Stimulated activated CD4-positive, alpha-beta T cell treated with anti-CD3 and anti-CD28 coated beads, Interleukin-2, amount 100 ng/mL, for 24 hours (primary cell): ENCODE measurements around the gene GLCE.
A peak's percentile ranks its signal among the peaks of the same experiment; 100 is the strongest.
"Not testable (repeated sequence)": the region's sequence is repeated elsewhere in the genome, so short reads cannot be mapped to it uniquely, and the experiment has no call there.

ENCODE experiments used
- DNase-seq, 2 donors: peaks; one replicate each; pipeline ENCODE4 v3.0.0-alpha.2; 2020

Gene GLCE

GRCh38 chr15:69302087-69302486 lies 141.7 kb downstream of the GLCE start:
- not testable (repeated sequence) for DNase-seq

- no peak for DNase-seq
Observed at GRCh38 chr15:69302929-69303328, 142.5 kb downstream of the GLCE start.

GRCh38 chr15:69303337-69304181 lies 143.1 kb downstream of the GLCE start:
- no peak for DNase-seq

- DNase-seq: no peak
Observed at GRCh38 chr15:69304182-69304545, 143.7 kb downstream of the GLCE start.

- no peak for DNase-seq
Observed at GRCh38 chr15:69305204-69305931, 144.9 kb downstream of the GLCE start.

- no peak for DNase-seq
Observed at GRCh38 chr15:69305933-69306568, 145.6 kb downstream of the GLCE start.

- no peak for DNase-seq
Observed at GRCh38 chr15:69307939-69308338, 147.5 kb downstream of the GLCE start.

- no peak for DNase-seq
Observed at GRCh38 chr15:69308949-69309348, 148.5 kb downstream of the GLCE start.

GRCh38 chr15:69311319-69311721 lies 150.9 kb downstream of the GLCE start:
- no peak for DNase-seq

- no peak for DNase-seq
Observed at GRCh38 chr15:69313432-69314000, 153.1 kb downstream of the GLCE start.

- DNase-seq: no peak
Observed at GRCh38 chr15:69314131-69314530, 153.7 kb downstream of the GLCE start.

- DNase-seq: no peak
Observed at GRCh38 chr15:69314736-69315135, 154.3 kb downstream of the GLCE start.

- DNase-seq: no peak
Observed at GRCh38 chr15:69315402-69316110, 155.1 kb downstream of the GLCE start.

- no peak for DNase-seq
Observed at GRCh38 chr15:69316291-69316690, 155.9 kb downstream of the GLCE start.

GRCh38 chr15:69317392-69317841 lies 157.0 kb downstream of the GLCE start:
- no peak for DNase-seq

GRCh38 chr15:69318033-69318432 lies 157.6 kb downstream of the GLCE start:
- DNase-seq: no peak

- DNase-seq: peak in 1 of 2 donors; percentile 22
Observed at GRCh38 chr15:69319384-69320375, 159.2 kb downstream of the GLCE start.

GRCh38 chr15:69320977-69321554 lies 160.6 kb downstream of the GLCE start:
- DNase-seq: no peak
